GM12878 (cell line): ENCODE measurements around the gene BRAT1. TPM values are rescaled to one million over a fixed set of nuclear protein-coding genes. Genes with fewer than 3 reads are reported as not detected.

ENCODE experiments used
- ATAC-seq: fragments of 200-7000 bp; cut with Tn5 transposase; 3 replicates; pipeline ENCODE4 v1.9.1; 2020; ENCODE audit warnings: mild to moderate bottlenecking, moderate library complexity
- BruUV-seq: library from RNA; stranded (reverse); fragments of 400-500 nt; replicated peaks from 2 replicates; lab custom pipeline; 2021; lab: Mats Ljungman, UMichigan
- CTCF ChIA-PET: fragments of 300-600 bp; sonication (Branson Sonifier 250); formaldehyde crosslinking; extraction: SDS; loops from one replicate; lab custom pipeline; 2021; ENCODE audit warnings: inconsistent platforms; lab: Yijun Ruan, JAX
- POLR2A ChIA-PET: fragments of 350-600 bp; formaldehyde crosslinking; extraction: SDS; loops from one replicate; lab custom pipeline; 2021; ENCODE audit warnings: inconsistent platforms; lab: Charles Lee
- RAD21 ChIA-PET: fragments of 300-600 bp; sonication (Branson Sonifier 250); formaldehyde crosslinking; loops from one replicate; lab custom pipeline; 2023; ENCODE audit warnings: antibody characterized with exemption; ENCODE audit not compliant: unreplicated experiment; lab: Charles Lee
- SMC1A ChIA-PET: fragments of 300-600 bp; sonication (Branson Sonifier 250); formaldehyde crosslinking; loops from one replicate; lab custom pipeline; 2023; ENCODE audit not compliant: unreplicated experiment, uncharacterized antibody; lab: Charles Lee
- DNase-seq: peaks from one replicate; pipeline ENCODE4 v3.0.0-alpha.2; 2011; ENCODE audit warnings: low read depth, low spot score
- FAIRE-seq: peaks from 3 replicates; lab custom pipeline; 2011; peaks lifted over from hg19 to GRCh38; lab: Jason Lieb, UNC
- H2AFZ ChIP-seq: 2 replicates; pipeline ENCODE4 v1.6.0; 2011; ENCODE audit warnings: low read depth, low read length, control low read depth; ENCODE audit not compliant: control insufficient read depth
- H3K27ac ChIP-seq: 2 replicates; pipeline ENCODE4 v1.5.1; 2011; ENCODE audit warnings: control low read depth; ENCODE audit not compliant: control insufficient read depth, insufficient read depth
- H3K27me3 ChIP-seq, 2 experiments: replicated peaks in 1 of 2; 2 replicates each; pipeline versions ENCODE4 v1.6.0 to v1.6.1; 2011; ENCODE audit warnings: low read length in 1 of 2; ENCODE audit not compliant: control insufficient read depth in 2 of 2, insufficient read depth in 2 of 2
- H3K36me3 ChIP-seq, 2 experiments: 2 replicates each; pipeline ENCODE4 v1.5.1; 2011; ENCODE audit warnings: low read length in 1 of 2; ENCODE audit not compliant: control insufficient read depth in 2 of 2, insufficient read depth in 2 of 2
- H3K4me1 ChIP-seq: 2 replicates; pipeline ENCODE4 v1.6.1; 2011; ENCODE audit warnings: mild to moderate bottlenecking, low read length, moderate library complexity, mixed read lengths; ENCODE audit not compliant: control insufficient read depth, insufficient read depth
- H3K4me2 ChIP-seq: 2 replicates; pipeline ENCODE4 v1.6.0; 2011; ENCODE audit warnings: control low read depth; ENCODE audit not compliant: control insufficient read depth, insufficient read depth
- H3K4me3 ChIP-seq: fragments of 200-600 bp; sonication (generic); 2 replicates; pipeline ENCODE4 v1.5.1; 2016
- H3K79me2 ChIP-seq: 2 replicates; pipeline ENCODE4 v1.6.0; 2011; ENCODE audit warnings: low read length; ENCODE audit not compliant: control insufficient read depth, insufficient read depth
- H3K9ac ChIP-seq: 2 replicates; pipeline ENCODE4 v1.8.0; 2011; ENCODE audit warnings: low read length, control low read depth, mixed read lengths; ENCODE audit not compliant: control insufficient read depth, insufficient read depth
- H3K9me3 ChIP-seq: replicated peaks from 3 replicates; pipeline ENCODE4 v1.5.1; 2011; ENCODE audit warnings: mild to moderate bottlenecking, low read length; ENCODE audit not compliant: control insufficient read depth, insufficient read depth
- H4K20me1 ChIP-seq: 2 replicates; pipeline ENCODE4 v1.6.0; 2011; ENCODE audit not compliant: control insufficient read depth, insufficient read depth
- BACH1 ChIP-seq: fragments of 450-650 bp; IDR thresholded peaks from 2 replicates; pipeline ENCODE4 v1.6.1; 2017; ENCODE audit warnings: mild to moderate bottlenecking, borderline replicate concordance
- BCL3 ChIP-seq: IDR thresholded peaks from 2 replicates; pipeline ENCODE4 v1.6.1; 2011; ENCODE audit warnings: borderline replicate concordance, low read depth, mild to moderate bottlenecking, moderate library complexity, low read length; ENCODE audit not compliant: insufficient read depth, poor library complexity, severe bottlenecking
- CBX5 ChIP-seq: sonication (generic); IDR thresholded peaks from 2 replicates; pipeline ENCODE4 v1.6.1; 2016; ENCODE audit warnings: low read depth, moderate library complexity, mild to moderate bottlenecking, inconsistent platforms
- ETV6 ChIP-seq, 2 experiments: fragments of 450-650 bp in 1 of 2; IDR thresholded peaks in 1 of 2; conservative IDR thresholded peaks in 1 of 2; 2 replicates each; pipeline ENCODE4 v1.6.1; 2014; ENCODE audit warnings: antibody characterized with exemption in 1 of 2, borderline replicate concordance in 1 of 2, low read depth in 1 of 2, mild to moderate bottlenecking in 1 of 2, moderate library complexity in 1 of 2
- MEF2B ChIP-seq: fragments of 450-650 bp; IDR thresholded peaks from 2 replicates; pipeline ENCODE4 v1.6.1; 2018; ENCODE audit warnings: mild to moderate bottlenecking, moderate library complexity; ENCODE audit not compliant: partially characterized antibody, poor library complexity, severe bottlenecking
- PAX5 ChIP-seq: IDR thresholded peaks from 2 replicates; pipeline ENCODE4 v1.6.1; 2011; ENCODE audit warnings: low read depth, low read length, borderline replicate concordance
- REST ChIP-seq: IDR thresholded peaks from 2 replicates; pipeline ENCODE4 v1.6.1; 2012; ENCODE audit warnings: mild to moderate bottlenecking, low read depth, low read length
- STAT3 ChIP-seq: IDR thresholded peaks from 2 replicates; pipeline ENCODE4 v1.6.1; 2011; ENCODE audit warnings: low read depth, low read length, improper control_type of control experiment
- USF2 ChIP-seq: IDR thresholded peaks from 2 replicates; pipeline ENCODE4 v1.6.1; 2011; ENCODE audit warnings: low read depth, low read length, improper control_type of control experiment, borderline replicate concordance
- ZNF687 ChIP-seq: fragments of 450-650 bp; IDR thresholded peaks from 2 replicates; pipeline ENCODE4 v1.6.1; 2017; ENCODE audit warnings: mild to moderate bottlenecking, moderate library complexity
- WGBS: methylation state at CpG from one replicate; pipeline ENCODE4 v1.1.6; 2016; ENCODE audit warnings: low lambda C conversion rate; ENCODE audit not compliant: insufficient replicate concordance, insufficient coverage; ENCODE audit errors: missing lambda C conversion rate; 5-methylcytosine and 5-hydroxymethylcytosine counted together
- in situ Hi-C: fragments of 300-500 bp; cut with MboI; formaldehyde crosslinking; loops from 9 replicates; pipeline ENCODE4 v1.14.3; 2018; ENCODE audit warnings: mixed read lengths
- intact Hi-C: fragments of 100-400 bp; cut with micrococcal nuclease; formaldehyde crosslinking; loops from one replicate; pipeline ENCODE4 v1.14.2; 2022; ENCODE audit not compliant: unreplicated experiment
- polyA plus RNA-seq, 11 experiments: library from polyadenylated mRNA; depleted of rRNA in 4 of 11; unstranded in 6 of 11; stranded (reverse) in 5 of 11; fragments of >200 nt; fragmentation: Nextera tagmentation in 4 of 11; fragmentation: Illumina TruSeq in 1 of 11; extraction: Ambion mirVana in 4 of 11; extraction: Trizol in 1 of 11; gene quantifications; 1 replicate in 1 of 11; 2 replicates in 10 of 11; pipeline versions ENCODE4 v1.2.1 to v1.2.3, GENCODE V29; 2011 to 2016; ENCODE audit warnings: inconsistent platforms in 2 of 11, missing spikeins in 2 of 11, low read depth in 1 of 11
- total RNA-seq, 4 experiments: library from RNA; depleted of rRNA in 3 of 4; stranded (reverse); fragments of >200 nt in 3 of 4; fragmentation: Illumina TruSeq in 1 of 4; extraction: Trizol in 1 of 4; gene quantifications; 2 replicates each; pipeline versions ENCODE4 v1.2.1 to v1.2.3, GENCODE V29; 2013 to 2021

The BRAT1 gene
- total and polyA plus RNA-seq, 10 of the 15 experiments (the other 5 are each of a cell fraction or from before 2014, with no cell fraction given), result 0.13 to 53.3 (median 16.0) TPM

GRCh38 chr7:2580636-2581035, 25.3 kb upstream of the BRAT1 start (continued):
- TF ChIP-seq ZNF687, result no peak
- no peak for TF ChIP-seq USF2

- Histone ChIP-seq H3K4me1 (no peaks in the 10 kb centered on the region), H3K79me2 (no peaks in the 10 kb centered on the region), H3K36me3 (peaks cover 2 to 5% of the 10 kb centered on the region in 2 experiments; a peak in 1 of 4 replicates), H3K9ac (no peak overlapping the region), H2AFZ (no peak overlapping the region), H3K4me3 (no peak overlapping the region), H3K27me3 (no peaks in the 10 kb centered on the region), H3K9me3 (no peaks in the 10 kb centered on the region), H3K27ac (no peak overlapping the region), H3K4me2 (no peak overlapping the region), H4K20me1 (no peaks in the 10 kb centered on the region)
- FAIRE-seq (no peak), DNase-seq (no peak), ATAC-seq (no peak)
- ChIA-PET RAD21 (no interaction called here), CTCF (no interaction called here), POLR2A (no interaction called here), SMC1A (no interaction called here)
- WGBS, result 91% methylated on average over 18 of the region's 73 CpGs
- BruUV-seq, result no TSS peak
- intact Hi-C loops, result no loop called here
- in situ Hi-C loops, result no loop called here
- TF ChIP-seq MEF2B (no peak), REST (no peak), CBX5 (no peak), ETV6 (conservative IDR thresholded peaks at IDR 0.05 in 1 of 2, IDR thresholded peaks at IDR 0.05 in 1 of 2; ENCODE audit: borderline replicate concordance in 1 of 2, low read depth in 1 of 2) (no peak), STAT3 (no peak), BACH1 (no peak), PAX5 (no peak), BCL3 (peak; percentile 90)
These were observed 22.8 kb upstream of the BRAT1 start for GRCh38 chr7:2577914-2578680.
